Transverse colon (tissue), 4 donors: ENCODE results near the gene GGA1.

Source experiments
- CTCF ChIP-seq, 5 experiments: fragments of 200-600 bp in 3 of 5; fragments of 450-650 bp in 2 of 5; sonication (generic) in 3 of 5; IDR thresholded peaks; 1 replicate in 2 of 5; 2 replicates in 3 of 5; pipeline ENCODE4 v1.5.1; 2016 to 2017; ENCODE audit warnings: antibody characterized with exemption in 5 of 5, inconsistent platforms in 3 of 5, mild to moderate bottlenecking in 2 of 5, moderate library complexity in 1 of 5
- POLR2AphosphoS5 ChIP-seq, 3 donors: sonication (generic); formaldehyde crosslinking; IDR thresholded peaks; one replicate each; pipeline ENCODE4 v1.6.1; 2016; ENCODE audit warnings: antibody characterized with exemption in 3 of 3

GRCh38 chr22:37562049-37562875 is 46.4 kb upstream of the GGA1 start:
- TF ChIP-seq CTCF (IDR thresholded peaks at IDR 0.05) (no peak), POLR2AphosphoS5 (IDR thresholded peaks at IDR 0.05) (no peak)
